ENCODE measurements around the gene SSNA1.

- no peak for TF ChIP-seq POLR2A (IDR thresholded peaks at IDR 0.05)
- TF ChIP-seq CTCF (IDR thresholded peaks at IDR 0.05), result no peak
Observed at GRCh38 chr9:137188086-137188489, 388 bp upstream of the SSNA1 start.
